HepG2 (cell line): ENCODE measurements around the gene ZBP1. TPM values are rescaled to one million over a fixed set of nuclear protein-coding genes. Genes with fewer than 3 reads are reported as not detected.

ENCODE experiments used
- CHCHD3 ChIP-seq: sonication (generic); formaldehyde crosslinking; IDR thresholded peaks from 2 replicates; pipeline ENCODE4 v1.8.0; 2022; ENCODE audit warnings: mild to moderate bottlenecking, missing genetic modification reagents, moderate library complexity
- DPF2 ChIP-seq: sonication (generic); formaldehyde crosslinking; IDR thresholded peaks from 2 replicates; pipeline ENCODE4 v1.4.0; 2020; ENCODE audit warnings: mild to moderate bottlenecking, low read depth, missing genetic modification reagents, borderline replicate concordance
- MAZ ChIP-seq, 2 experiments: sonication (generic) in 1 of 2; formaldehyde crosslinking in 1 of 2; IDR thresholded peaks; 2 replicates each; pipeline versions ENCODE4 v1.5.0 to v1.6.1; 2012 to 2020; ENCODE audit warnings: low read depth in 2 of 2, mild to moderate bottlenecking in 2 of 2, borderline replicate concordance in 1 of 2, improper control_type of control experiment in 1 of 2, low read length in 1 of 2, missing genetic modification reagents in 1 of 2, moderate library complexity in 1 of 2
- MXD4 ChIP-seq: IDR thresholded peaks from 2 replicates; pipeline ENCODE4 v1.6.1; 2016; ENCODE audit warnings: mild to moderate bottlenecking, missing biosample characterization, missing genetic modification reagents
- MXI1 ChIP-seq: IDR thresholded peaks from 3 replicates; pipeline ENCODE4 v1.6.1; 2012; ENCODE audit warnings: low read depth, low read length, inconsistent platforms, borderline replicate concordance
- PCBP1 ChIP-seq: fragments of 200-400 bp; formaldehyde crosslinking; IDR thresholded peaks from 2 replicates; pipeline ENCODE4 v1.6.1; 2017; ENCODE audit warnings: mild to moderate bottlenecking, low read depth, low read length, borderline replicate concordance
- SMARCC2 ChIP-seq: fragments of 450-650 bp; IDR thresholded peaks from 2 replicates; pipeline ENCODE4 v1.6.1; 2017; ENCODE audit warnings: antibody characterized with exemption, mild to moderate bottlenecking
- SOX6 ChIP-seq, 2 experiments: fragments of 450-650 bp in 1 of 2; sonication (generic) in 1 of 2; formaldehyde crosslinking in 1 of 2; IDR thresholded peaks; 2 replicates each; pipeline versions ENCODE4 v1.4.0 to v1.6.1; 2017 to 2020; ENCODE audit warnings: antibody characterized with exemption in 1 of 2, mild to moderate bottlenecking in 1 of 2, missing genetic modification reagents in 1 of 2
- TMF1 ChIP-seq: sonication (generic); formaldehyde crosslinking; IDR thresholded peaks from 2 replicates; pipeline ENCODE4 v1.8.1; 2022; ENCODE audit warnings: low read depth, missing genetic modification reagents
- TOE1 ChIP-seq: sonication (generic); formaldehyde crosslinking; IDR thresholded peaks from 2 replicates; pipeline ENCODE4 v1.4.0; 2020; ENCODE audit warnings: mild to moderate bottlenecking, missing genetic modification reagents
- ZBTB7A ChIP-seq: sonication (generic); formaldehyde crosslinking; IDR thresholded peaks from 2 replicates; pipeline ENCODE4 v1.8.0; 2022; ENCODE audit warnings: mild to moderate bottlenecking, missing genetic modification reagents
- ZHX1 ChIP-seq: sonication (generic); formaldehyde crosslinking; IDR thresholded peaks from 2 replicates; pipeline ENCODE4 v1.8.1; 2022; ENCODE audit warnings: low read depth, mild to moderate bottlenecking, missing genetic modification reagents
- ZMYM3 ChIP-seq: sonication (generic); formaldehyde crosslinking; IDR thresholded peaks from 2 replicates; pipeline ENCODE4 v1.5.1; 2020; ENCODE audit warnings: mild to moderate bottlenecking, missing genetic modification reagents
- ZNF430 ChIP-seq: sonication (generic); formaldehyde crosslinking; IDR thresholded peaks from 2 replicates; pipeline ENCODE4 v1.9.0; 2021; ENCODE audit warnings: mild to moderate bottlenecking, missing genetic modification reagents
- ZNF513 ChIP-seq: sonication (generic); formaldehyde crosslinking; conservative IDR thresholded peaks from 2 replicates; pipeline ENCODE4 v1.5.0; 2020; ENCODE audit warnings: missing genetic modification reagents
- ZNF550 ChIP-seq: sonication (generic); formaldehyde crosslinking; IDR thresholded peaks from 2 replicates; pipeline ENCODE4 v1.4.0; 2020; ENCODE audit warnings: mild to moderate bottlenecking, missing genetic modification reagents, borderline replicate concordance
- ZNF558 ChIP-seq: sonication (generic); formaldehyde crosslinking; IDR thresholded peaks from 2 replicates; pipeline ENCODE4 v1.9.0; 2022; ENCODE audit warnings: mild to moderate bottlenecking, missing genetic modification reagents, borderline replicate concordance
- ZNF619 ChIP-seq: sonication (generic); formaldehyde crosslinking; IDR thresholded peaks from 2 replicates; pipeline ENCODE4 v1.4.0; 2020; ENCODE audit warnings: mild to moderate bottlenecking, missing genetic modification reagents
- ZNF674 ChIP-seq: sonication (generic); formaldehyde crosslinking; IDR thresholded peaks from 2 replicates; pipeline ENCODE4 v1.5.0; 2020; ENCODE audit warnings: low read depth, mild to moderate bottlenecking, missing genetic modification reagents
- ZNF879 ChIP-seq: sonication (generic); formaldehyde crosslinking; IDR thresholded peaks from 2 replicates; pipeline ENCODE4 v1.8.1; 2023; ENCODE audit warnings: missing genetic modification reagents
- ZSCAN22 ChIP-seq: sonication (generic); formaldehyde crosslinking; IDR thresholded peaks from 2 replicates; pipeline ENCODE4 v1.4.0; 2020; ENCODE audit warnings: mild to moderate bottlenecking, missing genetic modification reagents
- ZSCAN9 ChIP-seq: IDR thresholded peaks from 2 replicates; pipeline ENCODE4 v1.6.1; 2016; ENCODE audit warnings: borderline replicate concordance
- polyA plus RNA-seq, 8 experiments: library from polyadenylated mRNA; depleted of rRNA in 3 of 8; stranded (reverse) in 7 of 8; unstranded in 1 of 8; fragments of >200 nt; fragmentation: Illumina TruSeq in 4 of 8; extraction: Trizol in 4 of 8; gene quantifications; 2 replicates each; pipeline versions ENCODE4 v1.2.1 to v1.2.3, GENCODE V29; 2011 to 2016; ENCODE audit warnings: low read depth in 4 of 8, missing spikeins in 1 of 8, mixed read lengths in 1 of 8; ENCODE audit not compliant: insufficient read depth in 1 of 8
- total RNA-seq, 5 experiments: library from RNA; depleted of rRNA; stranded (reverse); fragments of >200 nt; fragmentation: Illumina TruSeq; extraction: Trizol; gene quantifications; 2 replicates each; pipeline ENCODE4 v1.2.3, GENCODE V29; 2016; ENCODE audit warnings: low read depth in 1 of 5

The ZBP1 gene
- total and polyA plus RNA-seq, 2 of the 13 experiments (the other 11 are each of a cell fraction or from before 2014, with no cell fraction given) = not detected

- TF ChIP-seq MAZ (IDR thresholded peaks at IDR 0.05; ENCODE audit: borderline replicate concordance, low read depth, low read length) (no peak), MAZ (CRISPR knock-in tag; IDR thresholded peaks at IDR 0.05; ENCODE audit: low read depth) (no peak), ZNF674 (CRISPR knock-in tag) (no peak), ZBTB7A (no peak), TMF1 (CRISPR knock-in tag) (no peak), ZNF550 (CRISPR knock-in tag) (no peak), ZHX1 (CRISPR knock-in tag) (no peak), SOX6 (IDR thresholded peaks at IDR 0.05) (no peak), SOX6 (CRISPR knock-in tag; IDR thresholded peaks at IDR 0.05) (no peak), ZNF619 (CRISPR knock-in tag) (no peak), PCBP1 (no peak), MXD4 (CRISPR knock-in tag) (peak; percentile 44; the same call in 1 of the 2 replicates), TOE1 (CRISPR knock-in tag) (no peak), ZSCAN22 (CRISPR knock-in tag) (no peak), ZNF879 (CRISPR knock-in tag) (no peak), DPF2 (no peak), SMARCC2 (no peak), MXI1 (peak; percentile 17; the same call in 1 of the 3 replicates), ZNF430 (CRISPR knock-in tag) (no peak), ZMYM3 (no peak), ZNF513 (CRISPR knock-in tag) (no peak), ZSCAN9 (CRISPR knock-in tag) (no peak), CHCHD3 (no peak), ZNF558 (no peak)
Observed at GRCh38 chr20:57657535-57658446, 37.6 kb upstream of the ZBP1 start (continued).
